Stimulated activated CD4-positive, alpha-beta T cell treated with anti-CD3 and anti-CD28 coated beads, Interleukin-1b, Interleukin-23, amount 100 ng/mL, for 24 hours (primary cell): ENCODE data around the gene HYAL4.
"Not testable (repeated sequence)": the region's sequence is repeated elsewhere in the genome, so short reads cannot be mapped to it uniquely, and the experiment has no call there.

Source experiments
- DNase-seq, 4 experiments: peaks; one replicate each; pipeline ENCODE4 v3.0.0-alpha.2; 2020; ENCODE audit warnings: low read depth in 4 of 4, low spot score in 1 of 4

Gene HYAL4

DNA sequence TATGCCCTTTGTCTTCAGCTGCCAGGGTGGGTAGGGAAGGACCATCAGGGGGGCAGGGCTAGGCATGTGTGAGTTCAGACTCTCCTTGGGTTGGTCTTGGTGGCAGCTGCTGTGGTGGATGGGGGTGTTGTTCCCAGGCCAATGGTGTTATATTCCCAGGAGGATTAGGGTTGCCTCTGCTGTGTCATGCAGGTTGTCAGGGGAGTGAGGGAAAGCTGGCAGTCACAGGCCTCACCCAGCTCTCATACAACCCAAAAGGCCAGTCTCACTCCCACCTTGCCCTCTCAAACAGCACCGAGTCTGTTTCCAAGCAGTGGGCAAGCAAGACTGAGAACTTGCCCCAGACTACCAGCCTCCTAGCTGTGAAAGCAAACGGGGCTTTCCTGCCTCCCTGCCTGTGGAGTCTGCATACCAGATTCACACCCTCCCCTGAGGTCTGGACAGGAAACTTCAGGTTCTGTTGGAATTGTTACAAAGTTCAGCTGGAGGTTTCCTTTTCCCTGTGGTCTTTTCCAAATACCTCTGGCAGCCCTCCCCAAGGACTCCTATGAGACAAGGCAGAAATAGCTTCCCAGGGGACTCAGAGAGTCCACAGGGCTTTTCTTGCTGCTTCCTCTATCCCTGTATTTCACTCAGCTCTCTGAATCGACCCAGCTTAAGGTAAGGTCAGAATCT is 1.4 kb downstream of the HYAL4 start:
- no peak for DNase-seq

DNA sequence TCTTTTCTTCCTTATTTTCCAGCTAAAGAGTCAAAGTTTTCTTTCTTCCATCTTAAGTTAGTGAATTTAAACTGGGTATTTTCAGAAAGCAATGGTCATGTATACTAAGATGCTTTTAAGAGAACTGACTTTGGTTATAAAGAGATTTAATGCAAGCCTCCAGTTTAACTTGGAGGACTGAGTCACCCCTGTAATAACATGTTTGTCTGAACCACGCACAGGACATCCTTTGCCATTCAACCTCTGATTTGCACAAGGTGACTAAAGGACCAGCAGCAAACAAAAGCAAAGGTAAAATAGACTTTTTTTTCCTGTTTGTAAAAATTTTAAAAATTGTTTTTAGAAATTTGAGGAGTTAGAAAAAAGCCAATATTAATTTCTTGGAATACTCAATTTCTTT is 2.9 kb downstream of the HYAL4 start:
- no peak for DNase-seq

GRCh38 chr7:123849855-123850254 is 4.9 kb downstream of the HYAL4 start:
- DNase-seq: no peak

GRCh38 chr7:123851404-123851803 is 6.4 kb downstream of the HYAL4 start:
- not testable (repeated sequence) for DNase-seq

GRCh38 chr7:123854291-123854690 is 9.3 kb downstream of the HYAL4 start:
- not testable (repeated sequence) for DNase-seq

DNA sequence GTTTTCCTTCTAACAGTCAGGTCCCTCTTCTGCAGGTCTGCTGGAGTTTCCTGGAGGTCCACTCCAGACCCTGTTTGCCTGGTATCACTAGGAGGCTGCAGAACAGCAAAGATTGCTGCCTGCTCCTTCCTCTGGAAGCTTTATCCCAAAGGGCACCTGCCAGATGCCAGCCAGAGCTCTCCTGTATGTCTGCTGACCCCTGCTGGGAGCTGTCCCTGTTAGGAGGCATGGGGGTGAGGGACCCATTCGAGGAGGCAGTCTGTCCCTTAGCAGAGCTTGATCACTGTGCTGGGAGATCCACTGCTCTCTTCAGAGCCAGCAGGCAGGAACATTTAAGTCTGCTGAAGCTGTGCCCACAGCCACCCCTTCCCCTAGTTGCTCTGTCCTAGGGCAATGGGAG is 11.5 kb downstream of the HYAL4 start:
- not testable (repeated sequence) for DNase-seq

- DNase-seq: no peak
Observed at GRCh38 chr7:123860848-123861247, 15.9 kb downstream of the HYAL4 start.

- no peak for DNase-seq
Observed at GRCh38 chr7:123862775-123863174, 17.8 kb downstream of the HYAL4 start.

DNA sequence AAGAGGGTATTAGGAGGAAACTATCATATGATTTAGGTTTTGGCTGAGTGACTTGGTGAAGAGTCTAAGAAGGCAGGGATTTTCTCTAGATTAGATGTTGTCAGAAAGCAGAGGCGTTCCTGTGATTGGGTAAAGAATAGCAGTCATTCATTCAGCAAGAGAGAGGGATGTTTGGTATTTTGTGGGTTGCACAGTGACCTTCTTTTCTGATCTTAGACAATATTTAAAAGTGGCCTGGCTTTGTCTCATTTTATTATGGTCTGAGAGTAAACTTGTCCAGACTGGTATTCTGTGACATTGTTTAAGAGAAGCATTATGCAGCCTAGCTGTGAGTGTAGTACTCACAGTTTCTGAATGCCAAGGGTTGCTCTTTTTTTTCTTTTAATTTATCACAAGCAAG is 18.5 kb downstream of the HYAL4 start:
- DNase-seq: no peak

DNA sequence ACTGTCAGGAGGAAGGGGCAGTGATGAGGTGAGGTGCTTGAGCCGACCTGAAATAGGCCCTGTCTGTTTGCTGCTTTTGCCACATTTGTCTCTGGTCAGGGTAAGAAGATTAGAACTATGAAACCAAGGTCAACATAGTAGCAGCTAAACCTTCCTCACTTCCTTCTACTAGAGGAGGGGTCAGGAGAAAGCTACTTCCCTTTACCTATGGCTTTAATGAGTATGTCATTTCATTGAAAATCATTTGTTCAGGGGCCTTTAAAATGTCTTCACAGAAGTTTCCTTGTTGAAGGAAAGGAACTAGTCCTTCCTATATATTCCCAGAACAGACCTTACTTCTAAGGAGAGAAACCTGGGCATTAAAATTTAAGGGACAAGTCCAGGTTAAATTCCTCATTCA is 19.0 kb downstream of the HYAL4 start:
- no peak for DNase-seq

- DNase-seq: no peak
Observed at GRCh38 chr7:123864436-123864835, 19.5 kb downstream of the HYAL4 start.

GRCh38 chr7:123864966-123865365 is 20.0 kb downstream of the HYAL4 start:
- no peak for DNase-seq

DNA sequence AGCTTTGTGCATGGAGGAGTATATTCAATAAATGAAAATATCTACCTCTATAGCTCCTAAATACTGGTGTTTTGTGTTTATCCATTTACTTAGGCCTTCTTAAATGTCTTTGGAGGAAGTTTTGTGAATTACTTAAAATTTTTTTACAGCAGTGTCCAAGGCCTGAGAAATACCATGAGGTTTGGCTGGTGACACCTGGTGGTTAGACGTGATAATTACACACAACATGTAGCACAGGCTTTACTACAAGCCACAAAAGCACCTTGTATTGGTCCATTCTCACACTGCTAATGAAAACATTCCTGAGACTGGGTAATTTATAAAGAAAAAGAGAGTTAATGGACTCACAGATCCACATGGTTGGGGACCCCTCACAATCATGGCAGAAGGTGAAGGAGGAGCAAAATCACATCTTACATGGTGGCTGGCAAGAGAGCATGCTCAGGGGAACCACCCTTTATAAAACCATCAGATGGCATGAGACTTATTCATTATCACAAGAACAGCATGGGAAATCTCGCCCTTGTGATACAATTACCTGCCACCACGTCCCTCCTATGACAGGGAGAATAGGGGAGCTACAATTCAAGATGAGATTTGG is 20.6 kb downstream of the HYAL4 start:
- peak in 3 of 4 experiments; percentile 13 to 26 (median 23) for DNase-seq

- DNase-seq: no peak
Observed at GRCh38 chr7:123867225-123867624, 22.3 kb downstream of the HYAL4 start.

DNA sequence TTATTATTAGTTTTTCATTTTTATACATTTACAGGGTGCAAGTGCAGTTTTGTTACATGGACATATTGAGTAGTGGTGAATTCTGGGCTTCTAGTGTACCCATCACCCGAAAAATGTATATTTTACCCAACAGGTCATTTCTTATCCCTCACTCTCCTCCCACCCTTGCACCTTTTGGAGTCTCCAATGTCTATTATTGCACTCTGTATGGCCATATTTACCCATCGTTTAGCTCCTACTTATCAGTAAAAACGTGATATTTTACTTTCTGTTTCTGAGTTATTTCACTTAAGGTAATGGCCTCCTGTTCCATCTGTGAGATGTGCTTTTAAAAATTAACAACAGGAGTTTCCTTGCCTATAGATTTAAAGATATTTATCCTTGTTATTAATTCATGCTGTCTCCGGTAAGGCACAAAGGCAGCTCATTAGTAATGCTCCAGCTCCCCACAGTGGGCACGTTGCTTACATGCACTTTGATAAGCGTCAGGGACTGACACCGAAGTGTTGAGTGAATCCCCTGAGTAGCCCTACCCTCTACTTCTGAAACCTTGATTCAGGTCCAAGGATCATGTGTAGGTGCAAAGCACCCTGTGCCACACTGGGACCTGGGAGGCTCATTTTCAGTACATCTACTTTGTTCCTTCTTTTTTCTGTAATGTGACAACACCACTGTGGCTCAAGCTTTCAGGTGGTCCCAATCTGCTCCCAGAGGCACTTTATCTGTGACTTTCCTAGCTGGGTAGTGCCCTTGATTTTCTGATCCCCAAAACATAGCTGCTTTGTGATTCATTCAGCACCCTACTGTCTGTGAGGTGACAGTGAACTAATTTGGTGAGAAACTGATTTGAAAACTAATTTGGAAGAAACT is 27.3 kb downstream of the HYAL4 start:
- peak in 2 of 4 experiments; percentile 4 to 6 for DNase-seq

GRCh38 chr7:123872908-123873307 is 27.9 kb downstream of the HYAL4 start:
- no peak for DNase-seq

- no peak for DNase-seq
Observed at GRCh38 chr7:123876557-123877256, 31.7 kb downstream of the HYAL4 start.

- DNase-seq: no peak
Observed at GRCh38 chr7:123879628-123880027, 34.7 kb downstream of the HYAL4 start.

- no peak for DNase-seq
Observed at GRCh38 chr7:123881300-123881699, 36.3 kb downstream of the HYAL4 start.

DNA sequence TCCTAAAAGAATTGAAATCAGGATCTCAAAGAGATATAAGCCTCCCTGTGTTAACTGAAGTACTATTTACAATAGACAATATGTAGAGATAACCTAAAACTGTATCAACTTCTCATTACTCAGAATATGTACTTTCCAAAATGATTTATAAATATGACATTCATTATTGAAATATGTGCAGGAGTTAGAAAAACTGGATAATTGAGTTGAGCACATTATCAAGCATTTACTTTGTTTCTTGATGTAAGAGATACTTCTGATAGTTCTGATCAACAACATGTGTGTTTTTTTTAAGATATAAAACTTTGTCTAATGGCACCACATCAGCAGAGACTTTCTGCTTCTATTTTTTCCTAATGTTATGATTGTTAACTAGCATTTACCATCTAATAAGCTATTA is 38.2 kb downstream of the HYAL4 start:
- no peak for DNase-seq

DNA sequence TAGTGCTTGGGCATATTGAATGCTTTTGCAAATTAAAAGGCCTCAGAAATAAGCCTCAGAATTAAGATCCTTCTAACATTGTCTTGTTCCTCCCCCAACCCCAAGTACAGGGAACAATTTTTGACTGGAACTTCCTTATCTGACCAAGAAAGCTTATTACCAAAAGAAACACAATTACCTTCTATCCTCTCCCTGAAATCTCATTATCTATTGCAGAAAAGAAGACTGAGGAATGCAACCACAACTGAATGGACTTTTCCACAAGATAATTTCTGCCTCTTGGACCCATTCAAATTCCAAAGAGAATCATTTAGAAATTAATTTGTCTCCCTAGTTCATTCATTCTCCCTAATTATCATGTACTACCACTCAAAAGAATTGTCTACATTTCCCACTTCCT is 43.2 kb downstream of the HYAL4 start:
- DNase-seq: no peak
